HCT116 (cell line): Measurements from ENCODE around the gene SPSB4. TPM values are rescaled to one million over a fixed set of nuclear protein-coding genes. Genes with fewer than 3 reads are reported as not detected.

Source experiments
- ATAC-seq: fragments of 200-7000 bp; cut with Tn5 transposase; 2 replicates; pipeline ENCODE4 v1.9.1; 2020; ENCODE audit warnings: mild to moderate bottlenecking, moderate library complexity
- BruUV-seq: library from RNA; stranded (reverse); fragments of 400-500 nt; replicated peaks from 2 replicates; lab custom pipeline; 2021; lab: Mats Ljungman, UMichigan
- CTCF ChIA-PET: fragments of 300-600 bp; sonication (Branson Sonifier 250); formaldehyde crosslinking; loops from one replicate; lab custom pipeline; 2021; ENCODE audit warnings: antibody characterized with exemption; lab: Charles Lee
- POLR2A ChIA-PET: fragments of 300-600, 350-600 bp; sonication (Branson Sonifier 250); formaldehyde crosslinking; loops from one replicate; lab custom pipeline; 2021; ENCODE audit warnings: antibody characterized with exemption; lab: Charles Lee
- RAD21 ChIA-PET, 2 experiments: fragments of 300-600 bp; sonication (Branson Sonifier 250); formaldehyde crosslinking; loops; one replicate each; lab custom pipeline; 2023; ENCODE audit warnings: low total read pairs in 2 of 2; ENCODE audit not compliant: uncharacterized antibody in 2 of 2, unreplicated experiment in 2 of 2, low non-redundant PET in 1 of 2; lab: Charles Lee
- DNase-seq: peaks from one replicate; pipeline ENCODE4 v3.0.0-alpha.2; 2010; ENCODE audit warnings: low read depth, low spot score
- H2AFZ ChIP-seq: fragments of 200-600 bp; shearing (Covaris generic), sonication (generic); 2 replicates; pipeline ENCODE4 v1.6.1; 2017; ENCODE audit warnings: low read depth, mixed run types, mixed read lengths, antibody characterized with exemption, low read length; ENCODE audit not compliant: poor library complexity, severe bottlenecking
- H3K27ac ChIP-seq: 2 replicates; pipeline ENCODE4 v1.5.1; 2012; ENCODE audit warnings: low read depth, low read length
- H3K27me3 ChIP-seq: fragments of 200-600 bp; sonication (generic); 2 replicates; pipeline ENCODE4 v1.6.1; 2016; ENCODE audit warnings: mixed run types, low read length, mixed read lengths; ENCODE audit not compliant: insufficient read depth
- H3K36me3 ChIP-seq, 2 experiments: fragments of 200-500 bp in 1 of 2; fragments of 200-600 bp in 1 of 2; sonication (Bioruptor generic) in 1 of 2; sonication (generic) in 1 of 2; 2 replicates each; pipeline versions ENCODE4 v1.5.1 to v1.6.1; 2014 to 2016; ENCODE audit warnings: low read length in 2 of 2, inconsistent platforms in 1 of 2, mixed read lengths in 1 of 2, mixed run types in 1 of 2; ENCODE audit not compliant: insufficient read depth in 2 of 2, control insufficient read depth in 1 of 2
- H3K4me1 ChIP-seq, 2 experiments: fragments of 200-600 bp in 1 of 2; sonication (generic) in 1 of 2; 2 replicates each; pipeline versions ENCODE4 v1.5.1 to v1.6.1; 2012 to 2017; ENCODE audit warnings: low read length in 2 of 2, inconsistent platforms in 1 of 2, mild to moderate bottlenecking in 1 of 2, mixed read lengths in 1 of 2, mixed run types in 1 of 2, moderate library complexity in 1 of 2; ENCODE audit not compliant: insufficient read depth in 2 of 2, control insufficient read depth in 1 of 2
- H3K4me2 ChIP-seq: fragments of 200-600 bp; sonication (generic); 2 replicates; pipeline ENCODE4 v1.6.1; 2017; ENCODE audit warnings: mixed run types, low read length, mixed read lengths
- H3K4me3 ChIP-seq, 2 experiments: fragments of 200-600 bp in 1 of 2; sonication (generic) in 1 of 2; replicated peaks in 1 of 2; 2 replicates each; pipeline ENCODE4 v1.5.1; 2011 to 2016; ENCODE audit warnings: low read length in 2 of 2, control low read depth in 1 of 2, low read depth in 1 of 2, mild to moderate bottlenecking in 1 of 2, mixed read lengths in 1 of 2, mixed run types in 1 of 2
- H3K79me2 ChIP-seq: fragments of 200-600 bp; sonication (generic); 2 replicates; pipeline ENCODE4 v1.6.1; 2017; ENCODE audit warnings: mild to moderate bottlenecking, mixed run types, low read length, moderate library complexity, mixed read lengths; ENCODE audit not compliant: insufficient read depth
- H3K9ac ChIP-seq: fragments of 200-600 bp; sonication (generic); 2 replicates; pipeline ENCODE4 v1.6.1; 2016; ENCODE audit warnings: low read length, mixed read lengths
- H3K9me2 ChIP-seq: fragments of 200-600 bp; sonication (generic), shearing (Covaris generic); 2 replicates; pipeline ENCODE4 v1.6.1; 2017; ENCODE audit warnings: mixed run types, mild to moderate bottlenecking, moderate library complexity; ENCODE audit not compliant: insufficient read depth
- H3K9me3 ChIP-seq, 2 experiments: fragments of 200-500 bp in 1 of 2; fragments of 200-600 bp in 1 of 2; sonication (Bioruptor generic) in 1 of 2; sonication (generic) in 1 of 2; 2 replicates each; pipeline ENCODE4 v1.6.1; 2014 to 2017; ENCODE audit warnings: low read length in 2 of 2, mixed read lengths in 2 of 2, inconsistent platforms in 1 of 2, low read depth in 1 of 2, mild to moderate bottlenecking in 1 of 2, mixed run types in 1 of 2, moderate library complexity in 1 of 2; ENCODE audit not compliant: control insufficient read depth in 1 of 2, insufficient read depth in 1 of 2
- H4K20me1 ChIP-seq: fragments of 200-600 bp; sonication (generic), shearing (Covaris generic); 2 replicates; pipeline ENCODE4 v1.6.1; 2017; ENCODE audit warnings: mixed run types, mild to moderate bottlenecking, moderate library complexity; ENCODE audit not compliant: insufficient read depth
- CBX3 ChIP-seq: IDR thresholded peaks from 2 replicates; pipeline ENCODE4 v1.6.1; 2012; ENCODE audit warnings: low read depth
- CEBPB ChIP-seq: IDR thresholded peaks from 2 replicates; pipeline ENCODE4 v1.6.1; 2012; ENCODE audit warnings: low read depth
- EGR1 ChIP-seq: IDR thresholded peaks from 2 replicates; pipeline ENCODE4 v1.6.1; 2012; ENCODE audit warnings: low read depth
- ELF1 ChIP-seq: IDR thresholded peaks from 2 replicates; pipeline ENCODE4 v1.6.1; 2012; ENCODE audit warnings: low read depth, borderline replicate concordance
- EZH2 ChIP-seq: fragments of 200-600 bp; sonication (generic); IDR thresholded peaks from 2 replicates; pipeline ENCODE4 v1.6.1; 2017; ENCODE audit warnings: antibody characterized with exemption, mixed run types
- FOSL1 ChIP-seq: IDR thresholded peaks from 2 replicates; pipeline ENCODE4 v1.6.1; 2012; ENCODE audit warnings: low read depth
- POLR2A ChIP-seq: IDR thresholded peaks from 2 replicates; pipeline ENCODE4 v1.7.0; 2011; ENCODE audit warnings: borderline replicate concordance; ENCODE audit not compliant: insufficient read depth, insufficient read length; ENCODE audit errors: extremely low read depth
- POLR2AphosphoS5 ChIP-seq: IDR thresholded peaks from 2 replicates; pipeline ENCODE4 v1.6.1; 2011; ENCODE audit warnings: mild to moderate bottlenecking, low read depth, low read length, moderate library complexity
- RAD21 ChIP-seq: IDR thresholded peaks from 2 replicates; pipeline ENCODE4 v1.6.1; 2012; ENCODE audit warnings: low read depth, mild to moderate bottlenecking
- REST ChIP-seq: IDR thresholded peaks from 2 replicates; pipeline ENCODE4 v1.6.1; 2012; ENCODE audit warnings: low read depth
- TCF7L2 ChIP-seq: IDR thresholded peaks from 2 replicates; pipeline ENCODE4 v1.7.0; 2011; ENCODE audit warnings: borderline replicate concordance, inconsistent platforms; ENCODE audit not compliant: insufficient read depth, insufficient read length; ENCODE audit errors: extremely low read depth
- YY1 ChIP-seq: IDR thresholded peaks from 2 replicates; pipeline ENCODE4 v1.6.1; 2011; ENCODE audit warnings: low read length, low read depth, moderate library complexity, mild to moderate bottlenecking; ENCODE audit not compliant: insufficient replicate concordance; ENCODE audit errors: extremely low read depth
- ZBTB33 ChIP-seq: IDR thresholded peaks from 2 replicates; pipeline ENCODE4 v1.6.1; 2011; ENCODE audit warnings: mild to moderate bottlenecking, low read length, moderate library complexity; ENCODE audit not compliant: insufficient replicate concordance; ENCODE audit errors: extremely low read depth
- ZFX ChIP-seq: fragments of 450-650 bp; IDR thresholded peaks from 2 replicates; pipeline ENCODE4 v1.6.1; 2017
- ZNF274 ChIP-seq: fragments of 200-500 bp; sonication (Bioruptor generic); IDR thresholded peaks from 2 replicates; pipeline ENCODE4 v1.6.1; 2014; ENCODE audit warnings: mild to moderate bottlenecking, low read depth, low read length, inconsistent platforms
- intact Hi-C: fragments of 100-400 bp; cut with micrococcal nuclease; formaldehyde crosslinking; loops from 2 replicates; pipeline ENCODE4 v1.10.0; 2022
- total RNA-seq: library from RNA; stranded (reverse); gene quantifications from one replicate; pipeline ENCODE4 v1.2.1, GENCODE V29; 2021; ENCODE audit not compliant: unreplicated experiment
- TF ChIP-seq, protein P1 (sequence below), 3 experiments: fragments of 200-600 bp in 1 of 3; sonication (generic) in 1 of 3; IDR thresholded peaks in 2 of 3; conservative IDR thresholded peaks in 1 of 3; 2 replicates each; pipeline ENCODE4 v1.5.1; 2012 to 2017; ENCODE audit warnings: low read depth in 2 of 3, low read length in 2 of 3, antibody characterized with exemption in 1 of 3, borderline replicate concordance in 1 of 3, control low read depth in 1 of 3, mild to moderate bottlenecking in 1 of 3, mixed read lengths in 1 of 3, mixed run types in 1 of 3, moderate library complexity in 1 of 3; ENCODE audit not compliant: insufficient read depth in 1 of 3
- TF ChIP-seq, protein P2 (sequence below): IDR thresholded peaks from 2 replicates; pipeline ENCODE4 v1.6.1; 2012

SPSB4 gene
- total RNA-seq, 1 experiment from 2014 or later = 0.57 TPM

DNA sequence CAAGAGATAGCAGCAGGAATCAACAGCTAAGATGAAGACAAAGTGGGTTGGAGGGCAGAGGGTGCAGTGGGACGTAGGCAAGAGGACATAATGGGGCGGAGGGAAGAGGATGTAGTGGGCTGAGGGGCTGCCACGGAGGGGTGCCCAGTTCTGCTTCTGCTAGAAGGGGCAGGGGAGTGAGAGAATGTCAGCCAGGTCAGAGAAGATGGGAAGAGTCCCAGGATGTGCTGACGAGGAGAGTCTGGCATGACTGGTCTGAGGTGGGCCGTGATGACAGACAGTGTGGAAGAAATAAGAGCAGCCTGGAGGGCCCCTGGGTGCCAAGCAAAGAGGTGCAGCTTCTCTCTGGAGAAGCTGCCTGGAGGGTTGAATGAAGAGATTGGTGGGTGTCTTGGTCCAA lies 4.0 kb downstream of the SPSB4 start:
- TF ChIP-seq, protein P1, sequence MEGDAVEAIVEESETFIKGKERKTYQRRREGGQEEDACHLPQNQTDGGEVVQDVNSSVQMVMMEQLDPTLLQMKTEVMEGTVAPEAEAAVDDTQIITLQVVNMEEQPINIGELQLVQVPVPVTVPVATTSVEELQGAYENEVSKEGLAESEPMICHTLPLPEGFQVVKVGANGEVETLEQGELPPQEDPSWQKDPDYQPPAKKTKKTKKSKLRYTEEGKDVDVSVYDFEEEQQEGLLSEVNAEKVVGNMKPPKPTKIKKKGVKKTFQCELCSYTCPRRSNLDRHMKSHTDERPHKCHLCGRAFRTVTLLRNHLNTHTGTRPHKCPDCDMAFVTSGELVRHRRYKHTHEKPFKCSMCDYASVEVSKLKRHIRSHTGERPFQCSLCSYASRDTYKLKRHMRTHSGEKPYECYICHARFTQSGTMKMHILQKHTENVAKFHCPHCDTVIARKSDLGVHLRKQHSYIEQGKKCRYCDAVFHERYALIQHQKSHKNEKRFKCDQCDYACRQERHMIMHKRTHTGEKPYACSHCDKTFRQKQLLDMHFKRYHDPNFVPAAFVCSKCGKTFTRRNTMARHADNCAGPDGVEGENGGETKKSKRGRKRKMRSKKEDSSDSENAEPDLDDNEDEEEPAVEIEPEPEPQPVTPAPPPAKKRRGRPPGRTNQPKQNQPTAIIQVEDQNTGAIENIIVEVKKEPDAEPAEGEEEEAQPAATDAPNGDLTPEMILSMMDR (IDR thresholded peaks at IDR 0.05 in 2 of 3, conservative IDR thresholded peaks at IDR 0.05 in 1 of 3; ENCODE audit: borderline replicate concordance in 1 of 3, insufficient read depth in 1 of 3, low read depth in 2 of 3, low read length in 2 of 3) = no peak
- TF ChIP-seq ZBTB33 = no peak
- TF ChIP-seq TCF7L2 = no peak
- no peak for TF ChIP-seq ZFX
- TF ChIP-seq POLR2A = no peak
- no peak for TF ChIP-seq POLR2AphosphoS5
- TF ChIP-seq CEBPB = no peak
- no peak for TF ChIP-seq REST
- TF ChIP-seq, protein P2, sequence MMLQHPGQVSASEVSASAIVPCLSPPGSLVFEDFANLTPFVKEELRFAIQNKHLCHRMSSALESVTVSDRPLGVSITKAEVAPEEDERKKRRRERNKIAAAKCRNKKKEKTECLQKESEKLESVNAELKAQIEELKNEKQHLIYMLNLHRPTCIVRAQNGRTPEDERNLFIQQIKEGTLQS = no peak
- no peak for TF ChIP-seq ZNF274
- no peak for TF ChIP-seq EGR1
- no peak for TF ChIP-seq FOSL1
- TF ChIP-seq EZH2 = no peak
- TF ChIP-seq ELF1 = no peak
- TF ChIP-seq CBX3 = no peak
- TF ChIP-seq YY1 = no peak
- TF ChIP-seq RAD21 = no peak
- no peak overlapping the region for H3K27ac ChIP-seq
- 0 out of 2 replicates have a peak, but pooled peaks cover 5% of the 10 kb centered on the region for H3K27me3 ChIP-seq
- H3K4me1 ChIP-seq = peaks cover 5 to 6% of the 10 kb centered on the region in 2 experiments; a peak in 3 of 4 replicates
- H3K4me3 ChIP-seq = no peak overlapping the region
- H3K79me2 ChIP-seq = no peaks in the 10 kb centered on the region
- BruUV-seq = no TSS peak
- no peak overlapping the region for H3K4me2 ChIP-seq
- no peaks in the 10 kb centered on the region for H3K9me2 ChIP-seq
- ATAC-seq (no peak), DNase-seq (no peak)
- POLR2A ChIA-PET = no interaction called here
- CTCF ChIA-PET = no interaction called here
- no peaks in the 10 kb centered on the region for H3K9me3 ChIP-seq
- intact Hi-C loops = no loop called here
- RAD21 ChIA-PET = no interaction called here
- H3K9ac ChIP-seq = no peak overlapping the region
- H3K36me3 ChIP-seq = no peaks in the 10 kb centered on the region
- H2AFZ ChIP-seq = no peak overlapping the region
- no peaks in the 10 kb centered on the region for H4K20me1 ChIP-seq
